ENCODE data around the gene ZFPM1. TPM values are rescaled to one million over a fixed set of nuclear protein-coding genes. Genes with fewer than 3 reads are reported as not detected.

ZFPM1 gene
- total and polyA plus RNA-seq, 7 experiments from 2014 or later, result 0.15 to 28.1 (median 13.5) TPM

DNA sequence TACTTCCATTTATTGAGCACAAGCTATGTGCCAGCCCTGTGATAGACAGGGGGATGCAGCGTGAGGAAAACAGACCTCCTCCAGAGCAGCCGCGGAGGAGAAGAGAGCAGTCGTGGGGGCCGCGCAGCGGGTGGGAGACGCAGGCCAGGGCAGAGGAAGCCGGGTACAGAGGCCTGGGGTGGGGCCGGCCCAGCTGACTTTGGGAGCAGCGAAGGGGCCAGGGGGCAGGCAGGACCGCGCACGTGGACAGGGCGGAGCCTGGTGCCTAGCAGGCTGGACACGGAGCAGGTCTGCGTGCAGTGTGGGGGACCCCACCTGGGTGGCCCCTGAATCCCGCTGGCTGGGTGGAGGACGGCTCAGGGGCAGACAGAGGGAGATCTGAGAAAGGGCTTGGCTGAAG lies 46.2 kb downstream of the ZFPM1 start:
- no peak overlapping the region for H3K4me3 Mint-ChIP-seq
- no peak overlapping the region for H3K27ac Mint-ChIP-seq
- ChIA-PET CTCF (no interaction called here), POLR2A (no interaction called here)
- H3K27me3 ChIP-seq (ENCODE audit: control insufficient read depth in 2 of 2, insufficient read depth in 2 of 2, low read length in 2 of 2), result no peaks in the 10 kb centered on the region
- no peaks in the 10 kb centered on the region for H3K4me1 ChIP-seq (ENCODE audit: control insufficient read depth in 2 of 2, insufficient read depth in 2 of 2, low read length in 2 of 2)
- H3K36me3 Mint-ChIP-seq, result no peaks in the 10 kb centered on the region
- H3K36me3 ChIP-seq (ENCODE audit: control insufficient read depth in 2 of 3, insufficient read depth in 3 of 3, low read length in 3 of 3), result peaks cover 0 to 4% (median 0%) of the 10 kb centered on the region in 3 experiments
- peaks cover 0 to 2% (median 0%) of the 10 kb centered on the region in 11 donors for H3K9me3 Mint-ChIP-seq
- ATAC-seq (no peak), DNase-seq (no peak)
- peaks cover 0 to 15% (median 4%) of the 10 kb centered on the region in 7 donors for H3K4me1 Mint-ChIP-seq
- H3K4me3 ChIP-seq (ENCODE audit: low read length), result no peak overlapping the region
- H3K27me3 Mint-ChIP-seq, result no peaks in the 10 kb centered on the region
- intact Hi-C loops (cut with micrococcal nuclease), result no loop called here
- H3K27ac ChIP-seq (ENCODE audit: low read depth, low read length), result no peak overlapping the region
- no peaks in the 10 kb centered on the region for H3K9me3 ChIP-seq (ENCODE audit: control insufficient read depth in 2 of 3, low read length in 3 of 3)

- peaks cover 0 to 2% (median 0%) of the 10 kb centered on the region in 11 donors for H3K9me3 Mint-ChIP-seq
- Histone ChIP-seq H3K27me3 (ENCODE audit: control insufficient read depth in 2 of 2, insufficient read depth in 2 of 2, low read length in 2 of 2) (no peaks in the 10 kb centered on the region), H3K36me3 (ENCODE audit: control insufficient read depth in 2 of 3, insufficient read depth in 3 of 3, low read length in 3 of 3) (peaks cover 0 to 4% (median 0%) of the 10 kb centered on the region in 3 experiments), H3K4me3 (ENCODE audit: low read length) (no peak overlapping the region), H3K27ac (ENCODE audit: low read depth, low read length) (no peak overlapping the region), H3K4me1 (ENCODE audit: control insufficient read depth in 2 of 2, insufficient read depth in 2 of 2, low read length in 2 of 2) (no peaks in the 10 kb centered on the region), H3K9me3 (ENCODE audit: control insufficient read depth in 2 of 3, low read length in 3 of 3) (no peaks in the 10 kb centered on the region)
- no peak overlapping the region for H3K4me3 Mint-ChIP-seq
- ATAC-seq (peak; percentile 32), DNase-seq (no peak)
- no peaks in the 10 kb centered on the region for H3K36me3 Mint-ChIP-seq
- H3K4me1 Mint-ChIP-seq, result peaks cover 0 to 15% (median 4%) of the 10 kb centered on the region in 7 donors
- no peak overlapping the region for H3K27ac Mint-ChIP-seq
- no peaks in the 10 kb centered on the region for H3K27me3 Mint-ChIP-seq
- CTCF ChIA-PET, result interaction anchor here (1.0 kb wide), 1 partner anchor 43 kb away, joined by 3 read pairs; no protein-coding TSS in a partner anchor
- intact Hi-C loops (cut with micrococcal nuclease), result no loop called here
- POLR2A ChIA-PET, result no interaction called here
Observed at GRCh38 chr16:88499836-88500251, 46.8 kb downstream of the ZFPM1 start.

GRCh38 chr16:88500255-88500661 lies 47.2 kb downstream of the ZFPM1 start:
- intact Hi-C loops (cut with micrococcal nuclease), result no loop called here
- DNase-seq (no peak), ATAC-seq (no peak)
- Histone ChIP-seq H3K4me1 (ENCODE audit: control insufficient read depth in 2 of 2, insufficient read depth in 2 of 2, low read length in 2 of 2) (peaks cover 0 to 3% of the 10 kb centered on the region in 2 donors), H3K27me3 (ENCODE audit: control insufficient read depth in 2 of 2, insufficient read depth in 2 of 2, low read length in 2 of 2) (no peaks in the 10 kb centered on the region), H3K9me3 (ENCODE audit: control insufficient read depth in 2 of 3, low read length in 3 of 3) (no peaks in the 10 kb centered on the region), H3K4me3 (ENCODE audit: low read length) (no peak overlapping the region), H3K36me3 (ENCODE audit: control insufficient read depth in 2 of 3, insufficient read depth in 3 of 3, low read length in 3 of 3) (peaks cover 0 to 4% (median 0%) of the 10 kb centered on the region in 3 experiments), H3K27ac (ENCODE audit: low read depth, low read length) (no peak overlapping the region)
- ChIA-PET CTCF (interaction anchor here (1.0 kb wide), 1 partner anchor 44 kb away, joined by 3 read pairs; no protein-coding TSS in a partner anchor), POLR2A (no interaction called here)
- Mint-ChIP-seq H3K36me3 (no peaks in the 10 kb centered on the region), H3K4me3 (no peak overlapping the region), H3K9me3 (peaks cover 0 to 2% (median 0%) of the 10 kb centered on the region in 11 donors), H3K27ac (peak overlapping the region in 1 of 9 donors; percentile 74), H3K4me1 (peaks cover 0 to 16% (median 7%) of the 10 kb centered on the region in 7 donors), H3K27me3 (no peaks in the 10 kb centered on the region)

DNA sequence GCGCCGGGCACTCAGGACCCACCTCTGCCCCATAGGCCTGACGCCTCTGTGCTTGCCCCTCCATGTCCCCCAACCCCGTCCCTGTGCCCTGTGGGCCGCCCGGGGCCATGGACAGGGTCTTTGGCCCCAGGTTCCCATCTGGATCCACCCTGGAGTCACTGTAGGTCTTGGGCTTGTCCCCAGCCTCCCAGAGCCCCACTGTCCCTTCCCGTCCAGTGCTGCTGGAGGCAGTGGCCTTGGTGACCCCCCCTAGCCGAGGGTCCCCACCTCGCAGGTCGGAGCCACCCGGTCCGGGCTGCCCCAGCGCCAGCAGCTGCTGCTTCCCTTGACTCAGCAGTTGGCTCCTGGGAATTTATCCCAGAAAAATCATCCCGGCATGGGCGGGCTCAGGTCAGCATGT lies 49.3 kb downstream of the ZFPM1 start:
- POLR2A ChIA-PET, result no interaction called here

GRCh38 chr16:88502776-88503280 lies 49.7 kb downstream of the ZFPM1 start:
- peaks cover 0 to 3% of the 10 kb centered on the region in 2 donors for H3K4me1 ChIP-seq (ENCODE audit: control insufficient read depth in 2 of 2, insufficient read depth in 2 of 2, low read length in 2 of 2)
- H3K4me1 Mint-ChIP-seq, result peaks cover 0 to 18% (median 9%) of the 10 kb centered on the region in 7 donors
- ChIA-PET CTCF (no interaction called here), POLR2A (no interaction called here)
- no peak overlapping the region for H3K4me3 ChIP-seq (ENCODE audit: low read length)
- no peak overlapping the region for H3K27ac Mint-ChIP-seq
- ATAC-seq (no peak), DNase-seq (no peak)
- peaks cover 0 to 2% (median 0%) of the 10 kb centered on the region in 11 donors for H3K9me3 Mint-ChIP-seq
- no peaks in the 10 kb centered on the region for H3K27me3 Mint-ChIP-seq
- intact Hi-C loops (cut with micrococcal nuclease), result no loop called here
- no peaks in the 10 kb centered on the region for H3K36me3 ChIP-seq (ENCODE audit: control insufficient read depth in 2 of 3, insufficient read depth in 3 of 3, low read length in 3 of 3)
- H3K36me3 Mint-ChIP-seq, result no peaks in the 10 kb centered on the region
- no peaks in the 10 kb centered on the region for H3K9me3 ChIP-seq (ENCODE audit: control insufficient read depth in 2 of 3, low read length in 3 of 3)
- no peaks in the 10 kb centered on the region for H3K27me3 ChIP-seq (ENCODE audit: control insufficient read depth in 2 of 2, insufficient read depth in 2 of 2, low read length in 2 of 2)
- H3K27ac ChIP-seq (ENCODE audit: low read depth, low read length), result no peak overlapping the region
- H3K4me3 Mint-ChIP-seq, result no peak overlapping the region

More for the DNA sequence above, 49.3 kb downstream of the ZFPM1 start:
- no peaks in the 10 kb centered on the region for H3K36me3 Mint-ChIP-seq
- ATAC-seq, result no peak
- no peak overlapping the region for H3K4me3 ChIP-seq (ENCODE audit: low read length)
- H3K27me3 Mint-ChIP-seq, result no peaks in the 10 kb centered on the region
- peaks cover 0 to 18% (median 9%) of the 10 kb centered on the region in 7 donors for H3K4me1 Mint-ChIP-seq
- CTCF ChIA-PET, result no interaction called here
- no peaks in the 10 kb centered on the region for H3K9me3 ChIP-seq (ENCODE audit: control insufficient read depth in 2 of 3, low read length in 3 of 3)
- peaks cover 0 to 2% (median 0%) of the 10 kb centered on the region in 11 donors for H3K9me3 Mint-ChIP-seq
- intact Hi-C loops (cut with micrococcal nuclease), result no loop called here
- no peak overlapping the region for H3K27ac Mint-ChIP-seq
- no peaks in the 10 kb centered on the region for H3K27me3 ChIP-seq (ENCODE audit: control insufficient read depth in 2 of 2, insufficient read depth in 2 of 2, low read length in 2 of 2)
- no peak overlapping the region for H3K27ac ChIP-seq (ENCODE audit: low read depth, low read length)
- no peaks in the 10 kb centered on the region for H3K36me3 ChIP-seq (ENCODE audit: control insufficient read depth in 2 of 3, insufficient read depth in 3 of 3, low read length in 3 of 3)
- H3K4me3 Mint-ChIP-seq, result no peak overlapping the region
- no peak for DNase-seq
- H3K4me1 ChIP-seq (ENCODE audit: control insufficient read depth in 2 of 2, insufficient read depth in 2 of 2, low read length in 2 of 2), result peaks cover 0 to 3% of the 10 kb centered on the region in 2 donors

GRCh38 chr16:88503374-88503770 lies 50.3 kb downstream of the ZFPM1 start:
- no peaks in the 10 kb centered on the region for H3K27me3 ChIP-seq (ENCODE audit: control insufficient read depth in 2 of 2, insufficient read depth in 2 of 2, low read length in 2 of 2)
- H3K27ac Mint-ChIP-seq, result peak overlapping the region in 1 of 9 donors; percentile 43
- no peaks in the 10 kb centered on the region for H3K27me3 Mint-ChIP-seq
- no peak for ATAC-seq
- H3K9me3 Mint-ChIP-seq, result peaks cover 0 to 2% (median 0%) of the 10 kb centered on the region in 11 donors
- no peak overlapping the region for H3K4me3 ChIP-seq (ENCODE audit: low read length)
- POLR2A ChIA-PET, result no interaction called here
- no peaks in the 10 kb centered on the region for H3K9me3 ChIP-seq (ENCODE audit: control insufficient read depth in 2 of 3, low read length in 3 of 3)
- H3K4me3 Mint-ChIP-seq, result peak overlapping the region in 1 of 10 donors; percentile 22
- H3K36me3 Mint-ChIP-seq, result no peaks in the 10 kb centered on the region
- intact Hi-C loops (cut with micrococcal nuclease), result no loop called here
- no peak for DNase-seq
- H3K36me3 ChIP-seq (ENCODE audit: control insufficient read depth in 2 of 3, insufficient read depth in 3 of 3, low read length in 3 of 3), result no peaks in the 10 kb centered on the region
- H3K27ac ChIP-seq (ENCODE audit: low read depth, low read length), result no peak overlapping the region
- H3K4me1 Mint-ChIP-seq, result peaks cover 0 to 18% (median 9%) of the 10 kb centered on the region in 7 donors
- H3K4me1 ChIP-seq (ENCODE audit: control insufficient read depth in 2 of 2, insufficient read depth in 2 of 2, low read length in 2 of 2), result peaks cover 0 to 3% of the 10 kb centered on the region in 2 donors
- CTCF ChIA-PET, result no interaction called here

Measured in naive thymus-derived CD4-positive, alpha-beta T cell (primary cell).